HCT116 (cell line): Measurements from ENCODE around the gene DHX57.

Source experiments
- CBX3 ChIP-seq: IDR thresholded peaks from 2 replicates; pipeline ENCODE4 v1.6.1; 2012; ENCODE audit warnings: low read depth
- EZH2 ChIP-seq: fragments of 200-600 bp; sonication (generic); IDR thresholded peaks from 2 replicates; pipeline ENCODE4 v1.6.1; 2017; ENCODE audit warnings: antibody characterized with exemption, mixed run types
- MAX ChIP-seq: IDR thresholded peaks from 2 replicates; pipeline ENCODE4 v1.6.1; 2012
- POLR2A ChIP-seq: IDR thresholded peaks from 2 replicates; pipeline ENCODE4 v1.7.0; 2011; ENCODE audit warnings: borderline replicate concordance; ENCODE audit not compliant: insufficient read depth, insufficient read length; ENCODE audit errors: extremely low read depth
- RAD21 ChIP-seq: IDR thresholded peaks from 2 replicates; pipeline ENCODE4 v1.6.1; 2012; ENCODE audit warnings: low read depth, mild to moderate bottlenecking
- SP1 ChIP-seq: IDR thresholded peaks from 2 replicates; pipeline ENCODE4 v1.6.1; 2012; ENCODE audit warnings: low read depth
- YY1 ChIP-seq: IDR thresholded peaks from 2 replicates; pipeline ENCODE4 v1.6.1; 2011; ENCODE audit warnings: low read length, low read depth, moderate library complexity, mild to moderate bottlenecking; ENCODE audit not compliant: insufficient replicate concordance; ENCODE audit errors: extremely low read depth
- TF ChIP-seq, protein P1 (sequence below), 3 experiments: fragments of 200-600 bp in 1 of 3; sonication (generic) in 1 of 3; IDR thresholded peaks in 2 of 3; conservative IDR thresholded peaks in 1 of 3; 2 replicates each; pipeline ENCODE4 v1.5.1; 2012 to 2017; ENCODE audit warnings: low read depth in 2 of 3, low read length in 2 of 3, antibody characterized with exemption in 1 of 3, borderline replicate concordance in 1 of 3, control low read depth in 1 of 3, mild to moderate bottlenecking in 1 of 3, mixed read lengths in 1 of 3, mixed run types in 1 of 3, moderate library complexity in 1 of 3; ENCODE audit not compliant: insufficient read depth in 1 of 3

DNA sequence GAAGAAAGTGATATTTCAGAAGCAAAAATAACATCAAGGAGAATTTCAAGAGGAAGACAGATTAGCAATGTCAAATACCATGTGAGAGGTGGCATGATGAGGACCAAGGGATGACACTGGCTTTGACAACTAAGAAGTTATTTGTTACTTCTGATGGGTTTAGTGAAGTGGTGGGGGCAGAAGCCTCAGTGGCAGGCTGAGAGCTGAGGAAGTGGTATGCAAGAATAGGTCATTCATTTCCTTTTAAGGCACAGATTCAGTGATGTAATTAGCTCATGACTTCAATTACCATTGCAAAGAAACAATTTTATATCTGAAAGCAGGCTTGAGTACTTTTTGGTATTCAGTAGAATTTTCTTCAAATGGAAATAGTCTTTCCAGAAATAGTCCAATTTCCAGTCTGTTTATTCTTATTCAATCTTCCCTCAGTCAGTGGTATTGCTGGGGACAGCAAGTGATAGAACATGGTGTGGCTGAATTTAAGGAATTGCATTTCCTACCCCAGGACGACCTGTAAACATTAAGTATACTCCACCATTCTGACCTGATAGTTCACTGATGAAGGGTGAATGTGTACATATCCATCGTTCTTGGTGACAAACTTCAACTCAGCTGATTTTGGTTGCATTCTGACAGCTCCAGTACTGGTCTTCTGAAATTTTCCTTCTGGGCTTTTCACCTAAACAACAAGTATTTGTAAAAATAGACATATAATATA lies 69.6 kb downstream of the DHX57 start:
- TF ChIP-seq, protein P1, sequence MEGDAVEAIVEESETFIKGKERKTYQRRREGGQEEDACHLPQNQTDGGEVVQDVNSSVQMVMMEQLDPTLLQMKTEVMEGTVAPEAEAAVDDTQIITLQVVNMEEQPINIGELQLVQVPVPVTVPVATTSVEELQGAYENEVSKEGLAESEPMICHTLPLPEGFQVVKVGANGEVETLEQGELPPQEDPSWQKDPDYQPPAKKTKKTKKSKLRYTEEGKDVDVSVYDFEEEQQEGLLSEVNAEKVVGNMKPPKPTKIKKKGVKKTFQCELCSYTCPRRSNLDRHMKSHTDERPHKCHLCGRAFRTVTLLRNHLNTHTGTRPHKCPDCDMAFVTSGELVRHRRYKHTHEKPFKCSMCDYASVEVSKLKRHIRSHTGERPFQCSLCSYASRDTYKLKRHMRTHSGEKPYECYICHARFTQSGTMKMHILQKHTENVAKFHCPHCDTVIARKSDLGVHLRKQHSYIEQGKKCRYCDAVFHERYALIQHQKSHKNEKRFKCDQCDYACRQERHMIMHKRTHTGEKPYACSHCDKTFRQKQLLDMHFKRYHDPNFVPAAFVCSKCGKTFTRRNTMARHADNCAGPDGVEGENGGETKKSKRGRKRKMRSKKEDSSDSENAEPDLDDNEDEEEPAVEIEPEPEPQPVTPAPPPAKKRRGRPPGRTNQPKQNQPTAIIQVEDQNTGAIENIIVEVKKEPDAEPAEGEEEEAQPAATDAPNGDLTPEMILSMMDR (IDR thresholded peaks at IDR 0.05 in 2 of 3, conservative IDR thresholded peaks at IDR 0.05 in 1 of 3; ENCODE audit: borderline replicate concordance in 1 of 3, insufficient read depth in 1 of 3, low read depth in 2 of 3, low read length in 2 of 3) = no peak
- TF ChIP-seq POLR2A (no peak), YY1 (no peak), EZH2 (no peak), CBX3 (no peak), SP1 (no peak), MAX (no peak), RAD21 (no peak)
